Activated CD4-positive, alpha-beta memory T cell treated with anti-CD3 and anti-CD28 coated beads, Interleukin-2, amount 10 ng/mL, durations not matched to agents 7 days and 5 days (primary cell): ENCODE measurements around the gene ENTPD1. TPM values are rescaled to one million over a fixed set of nuclear protein-coding genes. Genes with fewer than 3 reads are reported as not detected.
"Not testable (repeated sequence)": the region's sequence is repeated elsewhere in the genome, so short reads cannot be mapped to it uniquely, and the experiment has no call there.

ENCODE experiments used
- CTCF ChIA-PET: fragments of 350-600 bp; sonication (Branson Sonifier 250); formaldehyde crosslinking; loops from one replicate; lab custom pipeline; 2021; ENCODE audit warnings: antibody characterized with exemption, inconsistent platforms; lab: Charles Lee
- POLR2A ChIA-PET: fragments of 350-600 bp; sonication (Branson Sonifier 250); formaldehyde crosslinking; loops from one replicate; lab custom pipeline; 2021; ENCODE audit warnings: antibody characterized with exemption; lab: Charles Lee
- DNase-seq: peaks from one replicate; pipeline ENCODE4 v3.0.0-alpha.2; 2020
- H3K27ac Mint-ChIP-seq: one replicate; pipeline ENCODE4 v1.8.0; 2021; ENCODE audit warnings: mild to moderate bottlenecking, mixed read lengths
- H3K27me3 Mint-ChIP-seq: one replicate; pipeline ENCODE4 v1.8.0; 2021; ENCODE audit warnings: mixed read lengths
- H3K36me3 Mint-ChIP-seq: one replicate; pipeline ENCODE4 v1.8.0; 2021; ENCODE audit warnings: low read depth, mixed read lengths
- H3K4me1 Mint-ChIP-seq: one replicate; pipeline ENCODE4 v1.8.0; 2021; ENCODE audit warnings: mixed read lengths
- H3K4me3 Mint-ChIP-seq: one replicate; pipeline ENCODE4 v1.8.0; 2021; ENCODE audit warnings: mild to moderate bottlenecking, mixed read lengths
- H3K9me3 Mint-ChIP-seq: one replicate; pipeline ENCODE4 v1.8.0; 2021; ENCODE audit warnings: mixed read lengths
- total RNA-seq, 2 experiments: library from RNA; stranded (reverse); gene quantifications; one replicate each; pipeline ENCODE4 v1.2.3, GENCODE V29; 2021

ENTPD1 gene
- total RNA-seq, 2 experiments from 2014 or later: 29.7 to 33.3 TPM

DNA sequence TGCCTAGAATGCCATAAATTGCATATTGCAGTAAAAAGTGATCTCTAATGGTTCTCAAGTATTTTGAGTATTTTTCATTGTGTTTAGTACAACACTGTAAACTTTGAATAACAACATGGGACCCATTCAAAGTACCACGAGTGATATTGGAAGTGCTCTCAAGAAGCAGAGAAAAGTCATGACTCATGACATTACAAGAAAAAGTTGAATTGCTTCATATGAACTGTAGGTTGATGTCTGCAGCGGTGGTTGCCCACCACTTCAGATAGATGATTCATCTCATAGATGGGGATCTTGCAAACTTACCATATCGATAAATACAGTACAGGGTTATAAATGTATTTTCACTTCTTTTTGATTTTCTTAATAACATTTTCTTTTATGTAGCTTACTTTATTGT lies 33.9 kb downstream of the ENTPD1 start:
- H3K9me3 Mint-ChIP-seq: peaks cover 2% of the 10 kb centered on the region
- CTCF ChIA-PET: no interaction called here

DNA sequence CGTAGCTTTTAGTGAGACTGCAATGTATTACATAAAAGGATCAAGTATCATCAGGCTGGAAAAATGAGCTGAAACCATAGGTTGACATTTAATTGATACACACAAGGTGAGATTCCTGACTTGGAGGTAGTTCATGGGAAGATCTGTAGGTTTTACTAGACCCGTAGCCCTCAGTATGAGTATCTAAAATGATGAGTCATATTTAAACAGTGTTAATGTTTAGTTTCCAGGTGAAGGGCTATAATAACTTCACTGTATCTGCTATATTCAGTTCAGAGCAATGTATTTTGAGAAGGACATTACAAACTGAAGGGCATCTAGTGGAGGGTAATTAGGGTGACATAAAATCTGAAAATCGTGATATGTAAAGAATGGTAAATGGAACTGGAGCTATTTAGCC lies 35.0 kb downstream of the ENTPD1 start:
- no peak overlapping the region for H3K4me3 Mint-ChIP-seq
- ChIA-PET POLR2A (no interaction called here), CTCF (interaction anchor here (1.6 kb wide), 1 partner anchor 97 kb away, joined by 6 read pairs; the partner anchor contains the start of gene TCTN3)
- no peak for DNase-seq
- peaks cover 77% of the 10 kb centered on the region for H3K4me1 Mint-ChIP-seq
- peaks cover 4% of the 10 kb centered on the region for H3K27me3 Mint-ChIP-seq
- H3K9me3 Mint-ChIP-seq: peaks cover 2% of the 10 kb centered on the region
- peaks cover 15% of the 10 kb centered on the region for H3K36me3 Mint-ChIP-seq
- no peak overlapping the region for H3K27ac Mint-ChIP-seq

More for the DNA sequence above, 33.9 kb downstream of the ENTPD1 start:
- Mint-ChIP-seq H3K27ac (peak overlapping the region; percentile 56), H3K36me3 (peaks cover 11% of the 10 kb centered on the region), H3K4me3 (no peak overlapping the region), H3K27me3 (peaks cover 4% of the 10 kb centered on the region), H3K4me1 (peaks cover 81% of the 10 kb centered on the region)
- POLR2A ChIA-PET: interaction anchor here (0.7 kb wide), 1 partner anchor 21 kb away, joined by 3 read pairs; no protein-coding TSS in a partner anchor
- DNase-seq: no peak

DNA sequence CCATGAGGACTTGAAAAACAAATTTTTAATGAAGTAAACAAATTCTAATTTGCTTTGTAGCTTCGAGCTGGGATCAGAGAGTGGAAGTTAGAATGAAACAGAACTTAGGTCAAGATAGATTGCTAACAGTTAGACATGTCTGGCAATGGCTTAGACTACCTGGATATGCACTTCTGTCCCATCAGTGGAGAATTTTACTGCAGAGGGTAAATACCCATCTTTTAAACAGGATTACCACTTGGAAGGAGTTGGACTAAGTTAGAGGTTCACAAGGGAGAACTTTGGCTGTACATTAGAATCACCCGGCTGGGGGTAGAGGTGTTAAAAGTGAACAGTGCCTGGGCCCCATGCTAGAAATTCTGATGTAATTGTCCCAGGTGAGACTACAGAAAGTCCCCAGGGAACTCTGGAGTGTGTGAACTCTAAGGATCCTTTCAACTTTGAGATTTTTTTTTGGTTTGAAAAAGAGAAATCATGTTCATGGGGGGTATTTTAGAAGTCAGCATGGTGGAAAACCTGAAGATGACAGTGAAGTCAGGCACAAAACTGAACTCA lies 35.5 kb downstream of the ENTPD1 start:
- Mint-ChIP-seq H3K27me3 (peaks cover 4% of the 10 kb centered on the region), H3K27ac (no peak overlapping the region), H3K4me1 (peaks cover 77% of the 10 kb centered on the region), H3K36me3 (peaks cover 16% of the 10 kb centered on the region), H3K4me3 (no peak overlapping the region), H3K9me3 (peaks cover 2% of the 10 kb centered on the region)
- DNase-seq: no peak
- CTCF ChIA-PET: interaction anchor here (1.6 kb wide), 1 partner anchor 98 kb away, joined by 6 read pairs; the partner anchor contains the start of gene TCTN3
- POLR2A ChIA-PET: no interaction called here

DNA sequence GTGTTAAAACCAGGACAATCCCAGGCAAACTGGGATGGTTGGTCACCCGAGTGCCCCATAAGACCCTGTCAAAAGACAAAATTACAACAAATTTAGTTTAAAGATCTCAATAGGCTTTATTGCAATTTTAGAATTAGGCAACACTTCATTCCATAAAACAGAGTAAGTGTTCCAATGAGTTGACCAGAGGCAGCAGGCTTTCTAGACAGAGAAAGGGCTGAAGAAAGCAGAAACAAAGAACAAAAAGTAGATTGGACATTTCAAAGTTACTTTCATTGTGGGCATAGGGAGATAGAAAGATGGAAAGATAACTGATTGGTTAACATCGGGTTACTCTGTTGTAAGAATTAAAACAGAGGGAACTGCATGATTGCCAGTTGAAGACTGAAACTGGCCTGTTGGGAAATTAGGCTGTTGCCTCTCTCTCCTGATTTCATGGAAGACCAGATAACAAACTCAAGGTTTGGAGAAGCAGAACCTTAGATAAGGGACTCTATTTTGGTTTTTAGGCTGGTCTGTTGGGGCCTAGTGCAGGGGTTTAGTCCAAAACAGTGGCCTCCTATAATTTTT lies 36.3 kb downstream of the ENTPD1 start:
- no peak for DNase-seq
- Mint-ChIP-seq H3K27ac (peak overlapping the region; percentile 3), H3K36me3 (peaks cover 21% of the 10 kb centered on the region), H3K4me1 (peaks cover 73% of the 10 kb centered on the region), H3K4me3 (no peak overlapping the region), H3K27me3 (peaks cover 4% of the 10 kb centered on the region), H3K9me3 (peaks cover 2% of the 10 kb centered on the region)
- POLR2A ChIA-PET: interaction anchor here (2.3 kb wide), 1 partner anchor 40 kb away, joined by 8 read pairs; no protein-coding TSS in a partner anchor
- CTCF ChIA-PET: no interaction called here

DNA sequence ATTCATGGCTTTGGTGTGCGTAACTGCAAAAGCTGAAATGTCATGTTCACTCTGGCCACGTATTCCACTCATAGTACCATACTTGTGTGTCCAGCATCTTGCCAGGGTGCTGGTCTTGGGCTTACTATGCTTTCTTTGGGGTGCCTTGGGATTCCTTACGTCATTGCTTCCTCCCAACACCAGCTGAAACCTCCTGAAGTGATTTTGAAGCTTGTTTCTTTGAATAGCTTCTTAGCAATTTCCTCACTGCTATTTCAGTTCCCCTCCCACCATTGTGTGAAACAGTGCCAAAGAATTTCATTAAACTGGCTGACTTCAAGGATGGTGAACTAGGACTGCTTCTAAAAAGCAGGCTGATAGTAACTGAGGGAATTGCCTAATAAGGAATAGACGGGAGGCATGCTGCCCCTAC lies 36.9 kb downstream of the ENTPD1 start:
- Mint-ChIP-seq H3K4me1 (peaks cover 71% of the 10 kb centered on the region), H3K4me3 (no peak overlapping the region), H3K36me3 (peaks cover 23% of the 10 kb centered on the region), H3K27me3 (peaks cover 4% of the 10 kb centered on the region), H3K27ac (no peak overlapping the region), H3K9me3 (peaks cover 2% of the 10 kb centered on the region)
- no peak for DNase-seq
- ChIA-PET POLR2A (interaction anchor here (2.3 kb wide), 1 partner anchor 39 kb away, joined by 8 read pairs; no protein-coding TSS in a partner anchor), CTCF (no interaction called here)

DNA sequence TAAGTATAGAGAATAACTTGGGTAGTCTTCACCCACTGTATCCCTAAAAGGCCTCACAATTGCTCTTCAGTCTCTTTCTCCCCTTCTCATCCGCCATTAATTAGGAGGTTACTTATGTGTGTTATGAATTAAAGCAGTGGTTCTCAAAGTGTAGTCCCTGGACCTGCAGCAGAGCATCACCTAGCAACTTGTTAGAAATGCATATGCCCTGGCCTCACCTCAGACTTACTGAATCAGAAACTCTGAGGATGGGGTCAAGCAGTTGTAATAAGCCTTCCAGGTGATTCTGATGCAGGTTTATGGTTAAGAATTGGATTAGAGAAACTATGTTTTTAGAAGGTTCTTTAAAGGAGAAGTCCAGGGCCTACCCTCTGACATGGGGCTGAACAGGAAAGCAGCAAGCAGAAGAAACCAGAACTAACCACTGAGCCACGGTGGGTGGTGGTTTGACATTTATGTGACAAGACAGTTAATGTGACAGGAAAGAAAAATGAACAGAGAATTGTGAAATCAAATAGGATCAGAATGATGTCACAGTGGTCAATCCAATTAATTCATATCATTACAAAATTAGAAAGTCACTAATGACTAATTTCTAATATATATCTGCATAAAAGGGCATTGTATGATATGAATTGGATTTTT lies 37.6 kb downstream of the ENTPD1 start:
- peaks cover 27% of the 10 kb centered on the region for H3K36me3 Mint-ChIP-seq
- no peak overlapping the region for H3K4me3 Mint-ChIP-seq
- peak; percentile 57 for DNase-seq
- peaks cover 74% of the 10 kb centered on the region for H3K4me1 Mint-ChIP-seq
- peaks cover 2% of the 10 kb centered on the region for H3K9me3 Mint-ChIP-seq
- H3K27me3 Mint-ChIP-seq: peaks cover 4% of the 10 kb centered on the region
- peak overlapping the region; percentile 76 for H3K27ac Mint-ChIP-seq
- ChIA-PET POLR2A (interaction anchor here (2.3 kb wide), 1 partner anchor 39 kb away, joined by 8 read pairs; no protein-coding TSS in a partner anchor), CTCF (interaction anchor here (1.0 kb wide), 1 partner anchor 100 kb away, joined by 3 read pairs; the partner anchor contains the start of gene TCTN3)

DNA sequence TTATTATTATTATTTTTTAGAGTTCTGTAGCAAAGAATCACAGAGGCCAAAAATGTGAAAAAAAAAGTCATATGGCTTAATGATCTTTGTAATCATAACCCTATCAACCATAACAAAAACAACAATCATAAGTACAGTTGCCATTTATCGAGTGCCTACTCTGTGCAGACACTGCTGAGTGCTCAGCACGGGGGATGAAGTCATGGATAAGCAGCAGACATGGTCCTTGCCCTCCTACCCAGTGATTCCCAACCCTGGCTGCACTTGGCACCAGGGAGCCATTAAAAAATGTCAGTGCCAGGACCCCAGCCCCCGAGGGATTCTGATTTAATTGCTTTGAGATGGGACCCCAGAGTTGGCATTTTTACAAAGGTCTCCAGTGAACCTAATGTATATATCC lies 38.2 kb downstream of the ENTPD1 start:
- ChIA-PET CTCF (interaction anchor here (1.0 kb wide), 1 partner anchor 100 kb away, joined by 3 read pairs; the partner anchor contains the start of gene TCTN3), POLR2A (interaction anchor here (2.3 kb wide), 1 partner anchor 38 kb away, joined by 8 read pairs; no protein-coding TSS in a partner anchor)
- Mint-ChIP-seq H3K27ac (no peak overlapping the region), H3K27me3 (peaks cover 2% of the 10 kb centered on the region), H3K36me3 (peaks cover 24% of the 10 kb centered on the region), H3K4me3 (no peak overlapping the region), H3K4me1 (peaks cover 75% of the 10 kb centered on the region), H3K9me3 (peaks cover 2% of the 10 kb centered on the region)
- no peak for DNase-seq

DNA sequence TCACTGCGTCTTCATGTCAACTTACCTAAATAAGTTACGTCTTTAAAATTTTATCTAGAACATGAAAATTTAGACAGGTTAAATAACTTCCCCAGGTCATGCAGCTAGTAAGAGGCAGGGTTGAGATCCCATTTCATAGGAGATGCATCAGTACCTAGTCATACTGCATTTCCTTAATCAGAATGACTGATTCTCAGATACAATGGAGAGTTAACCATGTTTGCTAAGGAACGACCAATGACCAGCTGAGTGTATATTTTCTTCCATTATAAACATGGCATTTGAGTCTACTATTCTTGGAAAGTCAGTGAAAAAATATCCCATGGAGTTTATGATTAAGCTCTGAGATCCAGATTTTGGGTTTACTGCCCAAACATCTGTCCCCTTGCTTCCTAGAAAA lies 39.6 kb downstream of the ENTPD1 start:
- Mint-ChIP-seq H3K27ac (no peak overlapping the region), H3K4me3 (no peak overlapping the region), H3K4me1 (peaks cover 80% of the 10 kb centered on the region), H3K9me3 (peaks cover 6% of the 10 kb centered on the region), H3K27me3 (peaks cover 2% of the 10 kb centered on the region), H3K36me3 (peaks cover 30% of the 10 kb centered on the region)
- ChIA-PET POLR2A (interaction anchor here (1.2 kb wide), 1 partner anchor 50 kb away, joined by 3 read pairs; no protein-coding TSS in a partner anchor), CTCF (interaction anchor here (1.0 to 1.2 kb wide), 2 partner anchors 46 to 102 kb away, joined by 3 to 4 read pairs; partner anchors contain the start of gene TCTN3)
- no peak for DNase-seq

DNA sequence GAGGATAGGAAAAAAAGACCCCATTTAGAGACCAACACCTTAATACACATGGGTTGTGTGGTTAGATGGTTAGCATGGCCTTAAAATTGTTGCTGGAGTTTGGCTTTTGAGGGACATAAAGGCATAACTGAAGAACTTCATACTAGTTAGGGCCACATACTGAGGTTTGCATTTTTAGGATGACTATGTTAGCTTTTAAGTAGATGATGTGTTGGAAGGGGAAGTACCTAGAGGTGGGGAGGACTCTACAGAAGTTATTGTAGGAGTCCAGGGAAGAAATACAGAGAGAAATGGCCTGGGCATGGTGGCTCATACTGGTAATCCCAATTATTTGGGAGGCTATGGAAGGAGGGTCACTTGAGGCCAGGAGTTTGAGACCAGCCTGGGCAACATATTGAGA lies 40.5 kb downstream of the ENTPD1 start:
- H3K36me3 Mint-ChIP-seq: peaks cover 31% of the 10 kb centered on the region
- no peak overlapping the region for H3K27ac Mint-ChIP-seq

DNA sequence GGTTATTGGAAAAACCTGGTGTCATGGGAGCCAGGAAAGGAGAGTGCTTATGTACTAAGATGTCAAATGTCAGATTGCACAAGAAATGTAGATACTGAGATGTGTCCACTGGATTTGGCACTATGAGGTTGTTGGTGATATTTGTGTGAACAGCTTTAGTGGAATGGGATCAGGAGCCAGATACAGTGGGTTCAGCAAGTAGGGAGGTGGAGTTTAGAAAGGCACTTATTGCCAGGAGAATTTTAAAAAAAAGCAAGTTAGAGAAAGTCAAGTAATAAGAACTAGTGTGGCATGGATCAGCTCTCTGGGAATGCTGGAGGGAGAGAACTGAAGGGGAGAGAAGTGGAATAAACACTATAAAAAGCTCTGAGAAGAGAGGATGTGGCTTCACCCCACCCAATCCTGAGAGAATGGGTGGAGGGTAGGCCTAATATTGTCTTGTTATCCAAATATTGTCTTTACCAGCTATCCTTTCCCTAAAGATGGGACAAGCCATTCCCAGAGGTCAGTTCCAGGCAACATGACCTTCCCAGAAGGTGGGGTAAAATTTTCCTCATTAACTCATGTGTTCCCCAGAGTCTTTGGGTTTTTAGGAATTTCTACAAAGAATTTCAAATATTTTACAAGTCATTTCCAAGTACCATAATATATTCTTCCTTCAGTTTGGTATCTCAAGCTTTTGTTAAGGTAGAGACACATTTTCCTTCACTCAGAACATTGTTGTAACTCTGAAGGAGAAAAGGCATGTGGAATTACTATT lies 42.3 kb downstream of the ENTPD1 start:
- POLR2A ChIA-PET: no interaction called here
- DNase-seq: no peak
- Mint-ChIP-seq H3K9me3 (peaks cover 10% of the 10 kb centered on the region), H3K27me3 (no peaks in the 10 kb centered on the region), H3K4me1 (peaks cover 55% of the 10 kb centered on the region), H3K27ac (no peak overlapping the region), H3K36me3 (peaks cover 38% of the 10 kb centered on the region), H3K4me3 (no peak overlapping the region)
- CTCF ChIA-PET: interaction anchor here (1.2 kb wide), 1 partner anchor 104 kb away, joined by 5 read pairs; the partner anchor contains the start of gene TCTN3

More for the DNA sequence above, 40.5 kb downstream of the ENTPD1 start:
- Mint-ChIP-seq H3K9me3 (peaks cover 6% of the 10 kb centered on the region), H3K4me1 (peaks cover 73% of the 10 kb centered on the region), H3K4me3 (no peak overlapping the region), H3K27me3 (peaks cover 2% of the 10 kb centered on the region)
- no peak for DNase-seq
- ChIA-PET POLR2A (interaction anchor here (0.8 kb wide), 1 partner anchor 45 kb away, joined by 3 read pairs; no protein-coding TSS in a partner anchor), CTCF (interaction anchor here (0.8 kb wide), 1 partner anchor 103 kb away, joined by 3 read pairs; the partner anchor contains the start of gene TCTN3)

DNA sequence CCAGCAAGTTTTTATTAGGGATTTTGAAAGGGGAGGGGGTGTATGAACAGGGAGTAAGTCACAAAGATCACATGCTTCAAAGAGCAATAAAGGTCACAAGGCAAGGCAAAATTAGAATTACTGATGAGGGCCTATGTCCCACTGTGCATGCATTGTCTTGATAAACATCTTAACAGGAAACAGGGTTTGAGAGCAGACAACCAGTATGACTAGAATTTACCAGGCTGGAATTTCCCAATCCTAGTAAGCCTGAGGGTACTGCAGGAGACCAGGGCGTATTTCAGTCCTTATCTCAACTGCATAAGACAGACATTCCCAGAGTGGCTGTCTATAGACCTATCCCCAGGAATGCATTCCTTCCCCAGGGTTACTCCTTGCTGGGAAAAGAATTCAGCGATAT lies 44.3 kb downstream of the ENTPD1 start:
- Mint-ChIP-seq H3K36me3 (peaks cover 44% of the 10 kb centered on the region), H3K4me1 (peaks cover 39% of the 10 kb centered on the region), H3K9me3 (peaks cover 16% of the 10 kb centered on the region), H3K27me3 (peaks cover 12% of the 10 kb centered on the region)
- H3K27ac Mint-ChIP-seq, H3K4me3 Mint-ChIP-seq, DNase-seq, POLR2A ChIA-PET: not testable (repeated sequence)
- CTCF ChIA-PET: interaction anchor here (1.0 kb wide), 1 partner anchor 30 kb away, joined by 3 read pairs; no protein-coding TSS in a partner anchor
